Lung (tissue), 12 donors: ENCODE data around the gene ARID5B. TPM values are rescaled to one million over a fixed set of nuclear protein-coding genes. Genes with fewer than 3 reads are reported as not detected.

Experiments used
- ATAC-seq: fragments of 200-7000 bp; cut with Tn5 transposase; one replicate; pipeline ENCODE4 v1.9.1; 2020; ENCODE audit warnings: moderate number of reproducible peaks; ENCODE audit not compliant: insufficient read depth, low FRiP score
- DNase-seq, 3 donors: peaks; one replicate each; pipeline ENCODE4 v3.0.0-alpha.2; 2013 to 2017
- H3K27ac ChIP-seq, 2 donors: one replicate each; pipeline ENCODE4 v1.5.1; 2013; ENCODE audit warnings: mild to moderate bottlenecking in 2 of 2, moderate library complexity in 2 of 2, control low read depth in 1 of 2, inconsistent platforms in 1 of 2, low read depth in 1 of 2, low read length in 1 of 2
- H3K27me3 ChIP-seq, 3 donors: one replicate each; pipeline ENCODE4 v1.5.1; 2013; ENCODE audit warnings: low read length in 2 of 3; ENCODE audit not compliant: control insufficient read depth in 3 of 3, insufficient read depth in 3 of 3
- H3K36me3 ChIP-seq, 4 donors: one replicate each; pipeline ENCODE4 v1.5.1; 2013; ENCODE audit warnings: low read length in 4 of 4, mild to moderate bottlenecking in 1 of 4, moderate library complexity in 1 of 4; ENCODE audit not compliant: control insufficient read depth in 4 of 4, insufficient read depth in 4 of 4
- H3K4me1 ChIP-seq, 5 donors: one replicate each; pipeline ENCODE4 v1.5.1; 2013; ENCODE audit warnings: low read length in 5 of 5, mild to moderate bottlenecking in 2 of 5, moderate library complexity in 1 of 5; ENCODE audit not compliant: control insufficient read depth in 5 of 5, insufficient read depth in 5 of 5
- H3K4me3 ChIP-seq: one replicate; pipeline ENCODE4 v1.5.1; 2013; ENCODE audit warnings: mild to moderate bottlenecking, control low read depth, moderate library complexity
- H3K9ac ChIP-seq, 2 donors: one replicate each; pipeline ENCODE4 v1.5.1; 2013; ENCODE audit warnings: low read length in 2 of 2, control low read depth in 1 of 2; ENCODE audit not compliant: insufficient read depth in 1 of 2
- H3K9me3 ChIP-seq, 4 donors: one replicate each; pipeline ENCODE4 v1.5.1; 2013; ENCODE audit warnings: low read length in 3 of 4, mild to moderate bottlenecking in 1 of 4, moderate library complexity in 1 of 4; ENCODE audit not compliant: control insufficient read depth in 4 of 4, insufficient read depth in 3 of 4
- CTCF ChIP-seq: IDR thresholded peaks from 2 replicates; pipeline ENCODE4 v1.5.1; 2012; ENCODE audit warnings: mild to moderate bottlenecking; ENCODE audit errors: control extremely low read depth, extremely low read depth
- WGBS, 2 donors: extraction: QIAGEN DNeasy Blood & Tissue Kit; methylation state at CpG; one replicate each; pipeline ENCODE4 v1.1.7; 2013; 5-methylcytosine and 5-hydroxymethylcytosine counted together
- polyA plus RNA-seq, 2 donors: library from polyadenylated mRNA; stranded (reverse); fragments of 200-250 nt; gene quantifications; one replicate each; pipeline ENCODE4 v1.2.1, GENCODE V29; 2013
- total RNA-seq, 2 donors: library from RNA; depleted of rRNA in 1 of 2; stranded (reverse); fragments of >200 nt in 1 of 2; gene quantifications; one replicate each; pipeline ENCODE4 v1.2.1, GENCODE V29; 2014 to 2021
- donor health status: control.
- donor health status: control.
- donor health status: Bipolar disorder and iron deficiency.
- donor health status: healthy.
- donor health status: DM: yes; HTN: yes; CAD: no.

The ARID5B gene
- total and polyA plus RNA-seq, 4 donors = 7.8 to 95.3 (median 22.0) TPM

- WGBS, 2 donors = 94 to 95% methylated on average over 2 of the region's 2 CpGs
- Histone ChIP-seq H3K27ac (no peak overlapping the region), H3K9ac (no peak overlapping the region), H3K36me3 (peaks cover 0 to 9% (median 2%) of the 10 kb centered on the region in 4 donors), H3K4me3 (no peak overlapping the region), H3K9me3 (peaks cover 0 to 3% (median 0%) of the 10 kb centered on the region in 4 donors), H3K4me1 (peaks cover 0 to 18% (median 4%) of the 10 kb centered on the region in 5 donors), H3K27me3 (no peaks in the 10 kb centered on the region)
- no peak for DNase-seq
- no peak for ATAC-seq
- TF ChIP-seq CTCF = no peak
These were observed 11.5 kb downstream of the ARID5B start for GRCh38 chr10:61912981-61913380.

DNA sequence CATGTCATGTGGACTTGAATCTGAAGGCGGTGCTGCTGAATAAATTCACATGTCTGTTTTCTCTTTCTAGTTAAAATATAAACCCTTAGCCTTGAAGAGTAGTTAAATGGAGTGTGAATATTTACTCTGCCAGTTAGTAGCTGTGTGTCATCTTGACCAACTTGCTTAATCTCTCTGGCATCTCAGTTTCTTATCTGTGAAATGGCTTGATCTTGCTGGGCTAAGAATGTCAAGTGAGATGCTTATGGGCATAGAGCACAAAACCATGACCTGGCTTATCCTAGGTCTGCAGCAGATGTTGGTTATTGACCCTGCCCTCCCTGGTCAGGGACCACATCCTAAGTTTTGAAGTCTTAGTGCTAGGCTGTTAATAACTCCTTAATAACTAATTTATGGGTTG is 16.6 kb downstream of the ARID5B start:
- no peak overlapping the region for H3K27ac ChIP-seq
- WGBS, 2 donors = 90 to 98% methylated on average over 1 of the region's 1 CpG
- peaks cover 0 to 9% (median 3%) of the 10 kb centered on the region in 4 donors for H3K36me3 ChIP-seq
- DNase-seq (no peak), ATAC-seq (no peak)
- no peak for TF ChIP-seq CTCF
- no peak overlapping the region for H3K4me3 ChIP-seq
- no peaks in the 10 kb centered on the region for H3K27me3 ChIP-seq
- no peak overlapping the region for H3K9ac ChIP-seq
- H3K4me1 ChIP-seq = peaks cover 0 to 4% (median 0%) of the 10 kb centered on the region in 5 donors
- H3K9me3 ChIP-seq = peaks cover 0 to 3% (median 0%) of the 10 kb centered on the region in 4 donors

DNA sequence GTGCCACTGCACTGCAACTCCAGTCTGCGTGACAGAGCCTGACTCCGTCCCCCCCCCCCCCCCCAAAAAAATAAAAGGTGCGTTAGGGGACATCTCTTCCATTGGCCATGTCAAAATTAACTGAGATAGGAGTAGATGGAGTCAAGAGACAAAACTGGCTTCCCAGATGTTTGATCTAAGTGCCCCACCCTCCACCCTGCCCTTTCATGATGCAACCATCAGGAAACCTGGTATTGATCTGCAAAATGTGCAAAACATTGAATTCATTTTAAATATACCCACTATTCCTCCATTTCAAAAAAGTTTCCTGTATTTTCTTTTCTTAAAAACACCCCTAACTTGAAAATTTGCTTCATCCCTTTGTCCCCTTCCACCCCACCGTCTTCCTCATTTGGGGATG is 17.5 kb downstream of the ARID5B start:
- Histone ChIP-seq H3K4me1 (peaks cover 0 to 4% (median 3%) of the 10 kb centered on the region in 5 donors), H3K4me3 (no peak overlapping the region), H3K27ac (no peak overlapping the region), H3K36me3 (peaks cover 0 to 9% (median 2%) of the 10 kb centered on the region in 4 donors), H3K9me3 (peaks cover 0 to 3% (median 0%) of the 10 kb centered on the region in 4 donors), H3K27me3 (no peaks in the 10 kb centered on the region), H3K9ac (no peak overlapping the region)
- ATAC-seq = no peak
- TF ChIP-seq CTCF = no peak
- DNase-seq = no peak
- 95 to 99% methylated on average over 4 of the region's 4 CpGs for WGBS, 2 donors

- no peak for DNase-seq
- Histone ChIP-seq H3K4me3 (no peak overlapping the region), H3K4me1 (peaks cover 0 to 5% (median 4%) of the 10 kb centered on the region in 5 donors), H3K36me3 (peaks cover 0 to 9% (median 2%) of the 10 kb centered on the region in 4 donors), H3K9ac (no peak overlapping the region), H3K9me3 (peaks cover 0 to 3% (median 0%) of the 10 kb centered on the region in 4 donors), H3K27ac (no peak overlapping the region), H3K27me3 (no peaks in the 10 kb centered on the region)
- 91 to 93% methylated on average over 2 of the region's 2 CpGs for WGBS, 2 donors
- no peak for TF ChIP-seq CTCF
- no peak for ATAC-seq
These were observed 18.2 kb downstream of the ARID5B start for GRCh38 chr10:61919646-61920215.
